ENCODE measurements around the gene TRPC3. TPM values are rescaled to one million over a fixed set of nuclear protein-coding genes. Genes with fewer than 3 reads are reported as not detected.

Gene TRPC3
- total RNA-seq, 2 experiments from 2014 or later: 0.50 TPM; not detected in 1

DNA sequence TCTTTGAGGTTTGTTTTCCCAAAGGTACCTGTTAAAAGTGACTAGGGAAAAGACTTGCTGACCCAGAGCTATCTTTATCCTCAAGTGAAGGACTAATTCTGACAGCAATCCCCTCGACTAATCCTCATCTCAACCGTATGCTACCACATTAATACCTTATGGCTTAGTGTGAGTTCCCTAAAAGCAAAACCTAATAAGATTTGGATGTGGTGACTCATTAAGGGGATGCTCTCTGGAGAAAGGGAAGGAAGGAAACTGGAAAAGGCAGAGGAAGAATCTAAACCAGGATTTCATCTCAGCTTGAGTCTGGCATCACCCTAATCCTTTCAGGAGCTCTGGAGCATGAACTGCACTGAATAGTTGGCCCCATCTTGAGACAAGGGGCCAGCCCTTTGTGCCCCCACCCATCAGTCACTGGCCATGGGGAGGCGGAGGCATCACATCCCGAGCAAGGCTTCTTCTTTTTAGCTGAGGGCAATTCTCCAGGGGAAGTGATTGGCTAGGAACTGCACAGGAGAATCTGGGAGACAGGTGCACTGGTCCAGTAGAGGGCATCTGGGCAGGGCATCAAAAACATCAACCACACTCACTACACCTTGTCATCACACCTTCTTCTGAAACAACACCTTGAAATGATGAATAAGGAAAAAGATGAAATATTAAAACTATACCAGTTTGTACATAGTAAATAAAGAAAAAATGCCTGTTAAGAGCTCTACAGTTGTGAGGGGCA, 74.7 kb downstream of the TRPC3 start:
- DNase-seq (ENCODE audit: low spot score): no peak
- Histone ChIP-seq H3K4me3 (ENCODE audit: low read depth, low read length, poor library complexity, severe bottlenecking) (no peak overlapping the region), H3K36me3 (ENCODE audit: insufficient read depth, low read length) (no peaks in the 10 kb centered on the region), H2AFZ (ENCODE audit: low read length) (no peak overlapping the region), H3K9me2 (ENCODE audit: insufficient read depth, low read length) (no peaks in the 10 kb centered on the region), H4K20me1 (ENCODE audit: insufficient read depth, low read length) (no peaks in the 10 kb centered on the region), H3K9me3 (ENCODE audit: low read length) (no peaks in the 10 kb centered on the region), H3K4me2 (ENCODE audit: low read length) (no peak overlapping the region), H3K27ac (ENCODE audit: low read depth, low read length, poor library complexity, severe bottlenecking) (no peak overlapping the region), H3K79me2 (ENCODE audit: insufficient read depth, low read depth, low read length) (no peaks in the 10 kb centered on the region), H3K4me1 (ENCODE audit: insufficient read depth, low read length, poor library complexity, severe bottlenecking) (no peaks in the 10 kb centered on the region)
- ChIA-PET POLR2A (interaction anchor here (1.1 to 1.5 kb wide), 3 partner anchors 8 to 27 kb away, joined by 3 to 6 read pairs (median 3); no protein-coding TSS in a partner anchor), CTCF (ENCODE audit: unreplicated experiment) (no interaction called here)
- TF ChIP-seq EZH2phosphoT487 (IDR thresholded peaks at IDR 0.05; ENCODE audit: borderline replicate concordance, low read depth, low read length): no peak
- intact Hi-C loops (cut with micrococcal nuclease; ENCODE audit: unreplicated experiment): no loop called here
- no TSS peak for BruUV-seq (replicated peaks)

GRCh38 chr4:121876070-121876469, 75.8 kb downstream of the TRPC3 start:
- intact Hi-C loops (cut with micrococcal nuclease; ENCODE audit: unreplicated experiment): no loop called here
- Histone ChIP-seq H3K4me1 (ENCODE audit: insufficient read depth, low read length, poor library complexity, severe bottlenecking) (no peaks in the 10 kb centered on the region), H3K9me3 (ENCODE audit: low read length) (no peaks in the 10 kb centered on the region), H4K20me1 (ENCODE audit: insufficient read depth, low read length) (no peaks in the 10 kb centered on the region), H3K4me2 (ENCODE audit: low read length) (no peak overlapping the region), H3K27ac (ENCODE audit: low read depth, low read length, poor library complexity, severe bottlenecking) (no peak overlapping the region), H3K79me2 (ENCODE audit: insufficient read depth, low read depth, low read length) (no peaks in the 10 kb centered on the region), H3K4me3 (ENCODE audit: low read depth, low read length, poor library complexity, severe bottlenecking) (no peak overlapping the region), H2AFZ (ENCODE audit: low read length) (no peak overlapping the region), H3K9me2 (ENCODE audit: insufficient read depth, low read length) (no peaks in the 10 kb centered on the region), H3K36me3 (ENCODE audit: insufficient read depth, low read length) (no peaks in the 10 kb centered on the region)
- no peak for DNase-seq (ENCODE audit: low spot score)
- POLR2A ChIA-PET: interaction anchor here (0.6 kb wide), 1 partner anchor 125 kb away, joined by 3 read pairs; no protein-coding TSS in a partner anchor
- CTCF ChIA-PET (ENCODE audit: unreplicated experiment): no interaction called here
- no TSS peak for BruUV-seq (replicated peaks)
- TF ChIP-seq EZH2phosphoT487 (IDR thresholded peaks at IDR 0.05; ENCODE audit: borderline replicate concordance, low read depth, low read length): no peak
- TF ChIP-seq, protein P1, sequence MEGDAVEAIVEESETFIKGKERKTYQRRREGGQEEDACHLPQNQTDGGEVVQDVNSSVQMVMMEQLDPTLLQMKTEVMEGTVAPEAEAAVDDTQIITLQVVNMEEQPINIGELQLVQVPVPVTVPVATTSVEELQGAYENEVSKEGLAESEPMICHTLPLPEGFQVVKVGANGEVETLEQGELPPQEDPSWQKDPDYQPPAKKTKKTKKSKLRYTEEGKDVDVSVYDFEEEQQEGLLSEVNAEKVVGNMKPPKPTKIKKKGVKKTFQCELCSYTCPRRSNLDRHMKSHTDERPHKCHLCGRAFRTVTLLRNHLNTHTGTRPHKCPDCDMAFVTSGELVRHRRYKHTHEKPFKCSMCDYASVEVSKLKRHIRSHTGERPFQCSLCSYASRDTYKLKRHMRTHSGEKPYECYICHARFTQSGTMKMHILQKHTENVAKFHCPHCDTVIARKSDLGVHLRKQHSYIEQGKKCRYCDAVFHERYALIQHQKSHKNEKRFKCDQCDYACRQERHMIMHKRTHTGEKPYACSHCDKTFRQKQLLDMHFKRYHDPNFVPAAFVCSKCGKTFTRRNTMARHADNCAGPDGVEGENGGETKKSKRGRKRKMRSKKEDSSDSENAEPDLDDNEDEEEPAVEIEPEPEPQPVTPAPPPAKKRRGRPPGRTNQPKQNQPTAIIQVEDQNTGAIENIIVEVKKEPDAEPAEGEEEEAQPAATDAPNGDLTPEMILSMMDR (conservative IDR thresholded peaks at IDR 0.05; ENCODE audit: low read length): no peak

DNA sequence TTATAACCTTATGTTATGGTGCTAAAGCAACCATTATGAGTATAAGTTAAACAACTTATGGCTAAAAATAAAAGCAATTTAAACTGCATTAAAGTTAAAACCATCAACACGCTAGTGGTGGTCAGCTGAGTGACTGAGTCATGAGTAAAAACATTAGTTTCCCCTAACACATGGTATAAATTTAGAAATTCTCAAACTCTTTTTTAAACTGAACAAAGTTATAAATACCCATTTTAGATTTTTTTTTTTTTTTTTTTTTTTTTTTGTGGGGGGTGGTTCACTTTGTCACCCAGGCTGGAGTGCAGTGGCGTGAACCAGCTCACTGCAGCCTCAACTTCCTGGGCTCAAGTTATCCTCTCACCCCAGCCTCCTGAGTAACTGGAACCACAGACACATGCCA, 76.2 kb downstream of the TRPC3 start:
- Histone ChIP-seq H3K9me3 (ENCODE audit: low read length) (no peaks in the 10 kb centered on the region), H2AFZ (ENCODE audit: low read length) (no peak overlapping the region), H3K4me2 (ENCODE audit: low read length) (no peak overlapping the region), H4K20me1 (ENCODE audit: insufficient read depth, low read length) (no peaks in the 10 kb centered on the region), H3K36me3 (ENCODE audit: insufficient read depth, low read length) (no peaks in the 10 kb centered on the region), H3K27ac (ENCODE audit: low read depth, low read length, poor library complexity, severe bottlenecking) (no peak overlapping the region), H3K4me3 (ENCODE audit: low read depth, low read length, poor library complexity, severe bottlenecking) (no peak overlapping the region), H3K79me2 (ENCODE audit: insufficient read depth, low read depth, low read length) (no peaks in the 10 kb centered on the region), H3K9me2 (ENCODE audit: insufficient read depth, low read length) (no peaks in the 10 kb centered on the region), H3K4me1 (ENCODE audit: insufficient read depth, low read length, poor library complexity, severe bottlenecking) (no peaks in the 10 kb centered on the region)
- no TSS peak for BruUV-seq (replicated peaks)
- ChIA-PET CTCF (ENCODE audit: unreplicated experiment) (no interaction called here), POLR2A (interaction anchor here (0.7 kb wide), 2 partner anchors 19 to 418 kb away, joined by 3 read pairs; no protein-coding TSS in a partner anchor)
- intact Hi-C loops (cut with micrococcal nuclease; ENCODE audit: unreplicated experiment): no loop called here
- no peak for DNase-seq (ENCODE audit: low spot score)
- TF ChIP-seq, protein P1 (conservative IDR thresholded peaks at IDR 0.05; ENCODE audit: low read length): no peak
- TF ChIP-seq EZH2phosphoT487 (IDR thresholded peaks at IDR 0.05; ENCODE audit: borderline replicate concordance, low read depth, low read length): no peak

Data from OCI-LY7 (cell line).